Measurements from ENCODE around the gene ZDHHC24. TPM values are rescaled to one million over a fixed set of nuclear protein-coding genes. Genes with fewer than 3 reads are reported as not detected.

ZDHHC24 gene, protein sequence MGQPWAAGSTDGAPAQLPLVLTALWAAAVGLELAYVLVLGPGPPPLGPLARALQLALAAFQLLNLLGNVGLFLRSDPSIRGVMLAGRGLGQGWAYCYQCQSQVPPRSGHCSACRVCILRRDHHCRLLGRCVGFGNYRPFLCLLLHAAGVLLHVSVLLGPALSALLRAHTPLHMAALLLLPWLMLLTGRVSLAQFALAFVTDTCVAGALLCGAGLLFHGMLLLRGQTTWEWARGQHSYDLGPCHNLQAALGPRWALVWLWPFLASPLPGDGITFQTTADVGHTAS
- 5.2 TPM for total RNA-seq
- long read RNA-seq, full-length matches to known transcripts: 9 of 17 reads
- long read RNA-seq, partial matches to known transcripts: 1 of 17 reads
- long read RNA-seq, other reads (novel, unspliced or antisense): 7 of 17 reads

DNA sequence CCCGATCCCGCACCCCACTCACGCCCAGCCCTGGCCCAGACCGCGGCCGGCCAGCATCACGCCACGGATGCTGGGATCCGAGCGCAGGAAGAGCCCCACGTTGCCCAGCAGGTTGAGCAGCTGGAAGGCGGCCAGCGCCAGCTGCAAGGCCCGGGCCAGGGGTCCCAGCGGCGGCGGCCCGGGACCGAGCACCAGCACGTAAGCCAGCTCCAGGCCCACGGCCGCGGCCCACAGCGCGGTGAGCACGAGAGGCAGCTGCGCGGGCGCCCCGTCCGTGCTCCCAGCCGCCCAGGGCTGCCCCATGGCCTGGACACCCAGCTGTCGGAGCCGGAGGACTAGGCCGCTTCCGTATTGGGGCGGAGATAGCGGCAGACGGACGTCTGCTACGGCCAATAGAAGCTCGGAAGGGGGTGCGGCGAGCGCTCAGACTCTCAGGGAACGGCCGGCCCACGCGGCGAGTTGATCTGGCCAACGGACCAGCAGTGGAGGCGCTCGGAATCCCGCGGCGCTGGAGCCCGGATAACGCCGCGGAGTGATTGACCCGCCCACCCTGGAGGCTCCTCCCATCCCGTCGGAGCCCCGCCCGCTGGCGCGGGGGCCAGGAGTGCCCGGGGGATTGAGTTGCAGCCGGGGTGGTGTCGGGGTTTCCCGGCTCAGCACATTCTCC is at the start of gene ZDHHC24:
TSS of gene ZDHHC24 (minus strand) at position 348 of the 667 bp plus-strand sequence. CDS start at position 303, 45 bp downstream.
- peak; percentile 98 for DNase-seq
- H3K9me3 ChIP-seq (replicated peaks): no peaks in the 10 kb centered on the region
- TF ChIP-seq, protein P1, sequence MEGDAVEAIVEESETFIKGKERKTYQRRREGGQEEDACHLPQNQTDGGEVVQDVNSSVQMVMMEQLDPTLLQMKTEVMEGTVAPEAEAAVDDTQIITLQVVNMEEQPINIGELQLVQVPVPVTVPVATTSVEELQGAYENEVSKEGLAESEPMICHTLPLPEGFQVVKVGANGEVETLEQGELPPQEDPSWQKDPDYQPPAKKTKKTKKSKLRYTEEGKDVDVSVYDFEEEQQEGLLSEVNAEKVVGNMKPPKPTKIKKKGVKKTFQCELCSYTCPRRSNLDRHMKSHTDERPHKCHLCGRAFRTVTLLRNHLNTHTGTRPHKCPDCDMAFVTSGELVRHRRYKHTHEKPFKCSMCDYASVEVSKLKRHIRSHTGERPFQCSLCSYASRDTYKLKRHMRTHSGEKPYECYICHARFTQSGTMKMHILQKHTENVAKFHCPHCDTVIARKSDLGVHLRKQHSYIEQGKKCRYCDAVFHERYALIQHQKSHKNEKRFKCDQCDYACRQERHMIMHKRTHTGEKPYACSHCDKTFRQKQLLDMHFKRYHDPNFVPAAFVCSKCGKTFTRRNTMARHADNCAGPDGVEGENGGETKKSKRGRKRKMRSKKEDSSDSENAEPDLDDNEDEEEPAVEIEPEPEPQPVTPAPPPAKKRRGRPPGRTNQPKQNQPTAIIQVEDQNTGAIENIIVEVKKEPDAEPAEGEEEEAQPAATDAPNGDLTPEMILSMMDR (IDR thresholded peaks at IDR 0.05; ENCODE audit: borderline replicate concordance): no peak
- H3K36me3 ChIP-seq: peaks cover 27% of the 10 kb centered on the region
- intact Hi-C loops (cut with micrococcal nuclease): no loop called here
- H3K4me1 ChIP-seq: peaks cover 36% of the 10 kb centered on the region
- peak within 1 kb of the TSS; percentile 88 for H3K4me3 ChIP-seq
- H3K27ac ChIP-seq (replicated peaks): peak within 1 kb of the TSS; percentile 76
- no peaks in the 10 kb centered on the region for H3K27me3 ChIP-seq (ENCODE audit: low read depth)

DNA sequence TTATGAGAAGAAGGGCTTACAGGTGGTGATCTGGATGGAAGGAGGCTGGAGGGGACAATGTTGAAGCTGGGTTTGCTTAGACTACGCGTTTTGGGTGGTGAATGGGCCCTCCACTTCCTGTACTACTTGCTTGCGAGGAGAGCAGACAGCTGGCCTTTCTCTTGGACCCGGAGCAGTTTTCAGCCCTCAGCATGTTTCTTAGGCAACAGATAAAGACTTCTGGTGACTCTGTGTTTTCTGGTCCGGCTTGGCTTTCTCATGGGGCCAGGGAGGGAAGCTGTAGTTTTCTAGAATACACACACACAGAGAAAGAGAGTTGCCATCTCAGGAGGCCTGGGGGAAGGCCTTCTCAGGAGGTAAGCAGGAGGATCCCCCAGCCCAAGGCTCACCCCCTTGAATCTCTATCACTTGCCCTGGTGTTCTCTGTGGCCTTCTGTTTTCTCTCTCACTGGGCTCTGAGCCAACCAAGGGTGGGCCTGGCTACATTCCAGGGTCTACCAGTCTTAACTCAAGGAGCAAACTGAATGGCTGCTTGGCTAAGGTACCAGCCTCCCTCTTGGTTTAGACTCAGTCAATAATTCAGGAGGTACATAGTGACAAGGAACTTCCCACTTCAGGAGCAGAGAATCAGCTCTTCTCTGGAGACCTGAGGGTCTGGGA is 49.5 kb upstream of the ZDHHC24 start:
- TF ChIP-seq, protein P1 (IDR thresholded peaks at IDR 0.05; ENCODE audit: borderline replicate concordance): no peak
- H3K27ac ChIP-seq (replicated peaks): peak overlapping the region; percentile 67
- peak; percentile 62 for DNase-seq
- H3K36me3 ChIP-seq: peaks cover 16% of the 10 kb centered on the region
- H3K9me3 ChIP-seq (replicated peaks): no peaks in the 10 kb centered on the region
- no peaks in the 10 kb centered on the region for H3K27me3 ChIP-seq (ENCODE audit: low read depth)
- peaks cover 45% of the 10 kb centered on the region for H3K4me1 ChIP-seq
- intact Hi-C loops (cut with micrococcal nuclease): no loop called here
- peak overlapping the region; percentile 5 for H3K4me3 ChIP-seq

DNA sequence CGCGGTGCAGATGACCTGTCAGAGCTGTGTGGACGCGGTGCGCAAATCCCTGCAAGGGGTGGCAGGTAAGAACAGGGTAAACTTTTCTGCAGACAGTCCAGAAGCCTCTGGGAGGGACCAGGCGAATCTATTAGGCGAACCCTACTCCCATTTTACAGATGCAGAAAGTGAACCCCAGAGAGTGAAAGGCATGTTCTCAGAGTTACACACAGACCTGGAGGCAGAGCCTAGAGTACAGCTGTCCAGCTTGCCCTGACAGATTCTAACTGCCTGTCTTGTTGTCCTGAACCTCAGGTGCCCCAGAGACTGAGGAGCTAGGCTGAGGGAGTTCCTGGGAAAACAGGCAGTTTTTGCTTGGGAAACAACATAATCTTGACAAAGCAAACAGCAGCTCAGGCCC is 47.8 kb upstream of the ZDHHC24 start:
- Histone ChIP-seq H3K4me1 (peaks cover 39% of the 10 kb centered on the region), H3K27me3 (ENCODE audit: low read depth) (no peaks in the 10 kb centered on the region), H3K4me3 (peak overlapping the region; percentile 72), H3K27ac (replicated peaks) (peak overlapping the region; percentile 83), H3K36me3 (no peaks in the 10 kb centered on the region), H3K9me3 (replicated peaks) (no peaks in the 10 kb centered on the region)
- TF ChIP-seq, protein P1 (IDR thresholded peaks at IDR 0.05; ENCODE audit: borderline replicate concordance): no peak
- intact Hi-C loops (cut with micrococcal nuclease): no loop called here
- DNase-seq: no peak

DNA sequence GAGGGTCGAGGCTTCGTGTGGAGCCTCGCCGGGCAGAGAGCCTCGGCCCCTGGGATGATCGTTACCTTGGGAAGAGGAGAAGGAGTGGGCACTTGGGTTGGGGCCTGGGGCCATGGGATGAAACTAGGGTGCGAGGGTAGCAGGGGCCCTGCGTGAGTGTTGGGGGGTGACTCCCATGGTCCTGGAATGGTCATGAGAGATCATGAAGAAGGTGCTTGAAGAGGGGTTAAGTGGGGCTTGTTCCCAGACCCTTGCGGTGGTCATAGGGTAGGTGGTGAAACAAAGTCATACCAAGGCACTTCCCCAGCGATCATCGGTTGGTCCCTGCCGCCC is 47.4 kb upstream of the ZDHHC24 start:
- H3K27ac ChIP-seq (replicated peaks): peak overlapping the region; percentile 83
- no peaks in the 10 kb centered on the region for H3K27me3 ChIP-seq (ENCODE audit: low read depth)
- DNase-seq: no peak
- no peaks in the 10 kb centered on the region for H3K9me3 ChIP-seq (replicated peaks)
- peaks cover 39% of the 10 kb centered on the region for H3K4me1 ChIP-seq
- H3K36me3 ChIP-seq: no peaks in the 10 kb centered on the region
- TF ChIP-seq, protein P1 (IDR thresholded peaks at IDR 0.05; ENCODE audit: borderline replicate concordance): no peak
- H3K4me3 ChIP-seq: peak overlapping the region; percentile 72
- intact Hi-C loops (cut with micrococcal nuclease): no loop called here

DNA sequence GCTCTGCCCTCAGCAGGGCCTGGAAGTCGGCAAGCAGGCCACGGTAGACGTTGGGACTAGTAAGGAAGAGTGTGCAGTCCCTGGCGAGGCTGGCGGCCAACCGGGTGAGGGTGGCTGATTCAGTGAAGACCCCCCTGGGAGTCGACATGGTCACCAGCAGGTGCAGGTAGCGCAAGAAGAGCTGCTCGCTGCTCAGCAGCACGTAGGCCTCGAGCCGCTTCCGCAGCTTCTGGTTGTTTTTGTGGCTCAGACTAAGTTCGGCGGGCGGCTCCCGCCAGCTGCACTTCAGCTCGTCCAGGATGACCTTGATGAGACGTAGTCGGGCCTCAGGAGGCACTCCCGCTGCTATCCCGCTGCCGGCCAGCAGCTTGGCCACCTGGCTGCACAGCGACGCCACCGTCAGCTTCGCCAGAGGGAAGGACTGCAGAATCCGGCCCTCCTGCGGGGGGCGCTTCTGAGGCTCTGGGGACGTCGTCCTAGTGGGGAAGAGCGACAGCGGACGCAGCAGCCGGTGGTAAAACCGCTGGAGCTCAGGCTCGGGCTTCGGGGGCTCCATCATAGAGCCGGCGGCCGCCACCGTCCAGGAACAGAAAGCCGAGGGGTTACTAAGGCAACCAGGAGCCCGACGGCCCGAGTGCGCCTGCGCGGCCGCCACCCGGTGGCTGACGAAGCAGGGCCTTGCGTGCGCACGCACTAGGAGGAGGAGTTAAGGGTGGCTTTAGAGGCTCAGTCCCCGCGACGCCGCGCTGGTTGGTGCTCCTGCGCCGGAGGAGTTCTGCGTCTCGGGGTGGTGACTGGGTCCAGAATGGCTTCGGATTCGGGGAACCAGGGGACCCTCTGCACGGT is 46.8 kb upstream of the ZDHHC24 start, which contains the start of the genes CCDC87 and CCS:
TSS of gene CCDC87 (minus strand) at position 607 of the 846 bp plus-strand sequence. CDS start at position 559, 48 bp downstream.
TSS of gene CCS (plus strand) at position 729 of the 846 bp plus-strand sequence. CDS start at position 806, 77 bp downstream.
- H3K9me3 ChIP-seq (replicated peaks): no peaks in the 10 kb centered on the region
- no peaks in the 10 kb centered on the region for H3K27me3 ChIP-seq (ENCODE audit: low read depth)
- H3K4me1 ChIP-seq: peaks cover 39% of the 10 kb centered on the region
- peak; percentile 99 for DNase-seq
- TF ChIP-seq, protein P1 (IDR thresholded peaks at IDR 0.05; ENCODE audit: borderline replicate concordance): peak; percentile 77
- peak within 1 kb of the TSS; percentile 83 for H3K27ac ChIP-seq (replicated peaks)
- H3K36me3 ChIP-seq: no peaks in the 10 kb centered on the region
- intact Hi-C loops (cut with micrococcal nuclease): no loop called here
- H3K4me3 ChIP-seq: peak within 1 kb of the TSS; percentile 72

Data from left ventricle myocardium inferior (tissue), 1 donor.